ENCODE measurements around the gene ADAM23. TPM values are rescaled to one million over a fixed set of nuclear protein-coding genes. Genes with fewer than 3 reads are reported as not detected.

Gene ADAM23
- total RNA-seq, 1 experiment from 2014 or later: 6.1 TPM

- DNase-seq: no peak
- BruUV-seq (replicated peaks): no TSS peak
- intact Hi-C loops (cut with micrococcal nuclease; ENCODE audit: unreplicated experiment): no loop called here
- H3K9me3 Mint-ChIP-seq (ENCODE audit: low read depth, unreplicated experiment): no peaks in the 10 kb centered on the region
- H3K27me3 Mint-ChIP-seq (ENCODE audit: unreplicated experiment): no peaks in the 10 kb centered on the region
- TF ChIP-seq CTCF (IDR thresholded peaks at IDR 0.05; ENCODE audit: unreplicated experiment): no peak
- H3K4me3 Mint-ChIP-seq (ENCODE audit: low read depth, unreplicated experiment): no peak overlapping the region
- no peaks in the 10 kb centered on the region for H3K36me3 Mint-ChIP-seq (ENCODE audit: insufficient read depth, unreplicated experiment)
- H3K4me1 Mint-ChIP-seq (ENCODE audit: low read depth, unreplicated experiment): no peaks in the 10 kb centered on the region
- CTCF ChIA-PET: no interaction called here
- no peak overlapping the region for H3K27ac Mint-ChIP-seq (ENCODE audit: unreplicated experiment)
Measured at GRCh38 chr2:206526416-206526815, 83.1 kb downstream of the ADAM23 start.

- Mint-ChIP-seq H3K36me3 (ENCODE audit: insufficient read depth, unreplicated experiment) (no peaks in the 10 kb centered on the region), H3K9me3 (ENCODE audit: low read depth, unreplicated experiment) (no peaks in the 10 kb centered on the region), H3K27ac (ENCODE audit: unreplicated experiment) (no peak overlapping the region), H3K27me3 (ENCODE audit: unreplicated experiment) (no peaks in the 10 kb centered on the region), H3K4me1 (ENCODE audit: low read depth, unreplicated experiment) (no peaks in the 10 kb centered on the region), H3K4me3 (ENCODE audit: low read depth, unreplicated experiment) (no peak overlapping the region)
- no peak for TF ChIP-seq CTCF (IDR thresholded peaks at IDR 0.05; ENCODE audit: unreplicated experiment)
- intact Hi-C loops (cut with micrococcal nuclease; ENCODE audit: unreplicated experiment): no loop called here
- CTCF ChIA-PET: no interaction called here
- BruUV-seq (replicated peaks): no TSS peak
- DNase-seq: no peak
Measured at GRCh38 chr2:206527153-206527552, 83.8 kb downstream of the ADAM23 start.

- no peak for DNase-seq
- TF ChIP-seq CTCF (IDR thresholded peaks at IDR 0.05; ENCODE audit: unreplicated experiment): no peak
- CTCF ChIA-PET: no interaction called here
- Mint-ChIP-seq H3K4me3 (ENCODE audit: low read depth, unreplicated experiment) (no peak overlapping the region), H3K4me1 (ENCODE audit: low read depth, unreplicated experiment) (no peaks in the 10 kb centered on the region), H3K27ac (ENCODE audit: unreplicated experiment) (no peak overlapping the region), H3K9me3 (ENCODE audit: low read depth, unreplicated experiment) (no peaks in the 10 kb centered on the region), H3K27me3 (ENCODE audit: unreplicated experiment) (no peaks in the 10 kb centered on the region), H3K36me3 (ENCODE audit: insufficient read depth, unreplicated experiment) (no peaks in the 10 kb centered on the region)
- intact Hi-C loops (cut with micrococcal nuclease; ENCODE audit: unreplicated experiment): no loop called here
- BruUV-seq (replicated peaks): no TSS peak
Measured at GRCh38 chr2:206530727-206531126, 87.4 kb downstream of the ADAM23 start.

- no peaks in the 10 kb centered on the region for H3K4me1 Mint-ChIP-seq (ENCODE audit: low read depth, unreplicated experiment)
- intact Hi-C loops (cut with micrococcal nuclease; ENCODE audit: unreplicated experiment): no loop called here
- no peak overlapping the region for H3K27ac Mint-ChIP-seq (ENCODE audit: unreplicated experiment)
- no peaks in the 10 kb centered on the region for H3K9me3 Mint-ChIP-seq (ENCODE audit: low read depth, unreplicated experiment)
- no peak overlapping the region for H3K4me3 Mint-ChIP-seq (ENCODE audit: low read depth, unreplicated experiment)
- TF ChIP-seq CTCF (IDR thresholded peaks at IDR 0.05; ENCODE audit: unreplicated experiment): no peak
- H3K27me3 Mint-ChIP-seq (ENCODE audit: unreplicated experiment): no peaks in the 10 kb centered on the region
- DNase-seq: no peak
- no peaks in the 10 kb centered on the region for H3K36me3 Mint-ChIP-seq (ENCODE audit: insufficient read depth, unreplicated experiment)
- CTCF ChIA-PET: interaction anchor here (0.7 kb wide), 2 partner anchors 10 to 20 kb away, joined by 3 read pairs; no protein-coding TSS in a partner anchor
- BruUV-seq (replicated peaks): no TSS peak
Measured at GRCh38 chr2:206531996-206532543, 88.7 kb downstream of the ADAM23 start.

All from Calu3 (cell line).